OCI-LY1 (cell line): ENCODE measurements around the gene CENPT.

ENCODE experiments used
- CTCF ChIP-seq: fragments of 200-600 bp; sonication (generic), shearing (Covaris generic); IDR thresholded peaks from 2 replicates; pipeline ENCODE4 v1.5.1; 2017; ENCODE audit warnings: mild to moderate bottlenecking, antibody characterized with exemption, low read length, moderate library complexity, mixed read lengths
- EZH2 ChIP-seq: fragments of 200-600 bp; sonication (generic), shearing (Covaris generic); IDR thresholded peaks from 2 replicates; pipeline ENCODE4 v1.8.0; 2017; ENCODE audit warnings: borderline replicate concordance, mixed run types, mild to moderate bottlenecking, antibody characterized with exemption, low read length, moderate library complexity, mixed read lengths

- TF ChIP-seq CTCF (no peak), EZH2 (no peak)
Observed at GRCh38 chr16:67877064-67877463, 29.6 kb upstream of the CENPT start.
